HepG2 (cell line): ENCODE measurements around the gene WDCP. TPM values are rescaled to one million over a fixed set of nuclear protein-coding genes. Genes with fewer than 3 reads are reported as not detected.

ENCODE experiments used
- ATAD3A ChIP-seq: sonication (generic); formaldehyde crosslinking; IDR thresholded peaks from 2 replicates; pipeline ENCODE4 v1.4.0; 2020; ENCODE audit warnings: missing genetic modification reagents
- ATRX ChIP-seq: sonication (generic); formaldehyde crosslinking; IDR thresholded peaks from 2 replicates; pipeline ENCODE4 v1.4.0; 2020; ENCODE audit warnings: missing genetic modification reagents, borderline replicate concordance
- CEBPG ChIP-seq: IDR thresholded peaks from 2 replicates; pipeline ENCODE4 v1.6.1; 2016
- HDAC6 ChIP-seq: fragments of 200-600 bp; sonication (generic); IDR thresholded peaks from 2 replicates; pipeline ENCODE4 v1.7.0; 2017; ENCODE audit warnings: mild to moderate bottlenecking, antibody characterized with exemption, low read length, low read depth
- KDM3A ChIP-seq: IDR thresholded peaks from 2 replicates; pipeline ENCODE4 v1.6.1; 2018; ENCODE audit warnings: low read depth, missing compliant biosample characterization
- MED8 ChIP-seq: sonication (generic); formaldehyde crosslinking; IDR thresholded peaks from 2 replicates; pipeline ENCODE4 v1.8.1; 2023; ENCODE audit warnings: mild to moderate bottlenecking, missing genetic modification reagents; ENCODE audit not compliant: insufficient replicate concordance
- NFE2L1 ChIP-seq: sonication (generic); formaldehyde crosslinking; IDR thresholded peaks from 2 replicates; pipeline ENCODE4 v1.4.0; 2020; ENCODE audit warnings: missing genetic modification reagents, mild to moderate bottlenecking, borderline replicate concordance
- NFIC ChIP-seq: IDR thresholded peaks from 2 replicates; pipeline ENCODE4 v1.6.1; 2012; ENCODE audit warnings: mild to moderate bottlenecking, low read length, inconsistent platforms
- PLRG1 ChIP-seq: fragments of 450-650 bp; conservative IDR thresholded peaks from 2 replicates; pipeline ENCODE4 v1.6.1; 2016
- POLR2G ChIP-seq: fragments of 200-400 bp; formaldehyde crosslinking; IDR thresholded peaks from 2 replicates; pipeline ENCODE4 v1.6.1; 2018; ENCODE audit warnings: mild to moderate bottlenecking, low read depth, low read length, moderate library complexity
- TGIF2 ChIP-seq: IDR thresholded peaks from 2 replicates; pipeline ENCODE4 v1.6.1; 2016; ENCODE audit warnings: control low read depth, missing compliant biosample characterization
- THAP11 ChIP-seq: IDR thresholded peaks from 2 replicates; pipeline ENCODE4 v1.6.1; 2016; ENCODE audit warnings: missing biosample characterization, missing genetic modification reagents
- ZBTB38 ChIP-seq: sonication (generic); formaldehyde crosslinking; IDR thresholded peaks from 2 replicates; pipeline ENCODE4 v1.5.1; 2020; ENCODE audit warnings: mild to moderate bottlenecking, missing genetic modification reagents
- ZBTB7A ChIP-seq: sonication (generic); formaldehyde crosslinking; IDR thresholded peaks from 2 replicates; pipeline ENCODE4 v1.8.0; 2022; ENCODE audit warnings: mild to moderate bottlenecking, missing genetic modification reagents
- ZNF12 ChIP-seq: sonication (generic); formaldehyde crosslinking; IDR thresholded peaks from 2 replicates; pipeline ENCODE4 v1.5.0; 2020; ENCODE audit warnings: missing genetic modification reagents
- ZNF33A ChIP-seq: sonication (generic); formaldehyde crosslinking; IDR thresholded peaks from 2 replicates; pipeline ENCODE4 v1.5.1; 2020; ENCODE audit warnings: missing genetic modification reagents, mild to moderate bottlenecking, moderate library complexity, borderline replicate concordance
- ZNF44 ChIP-seq: sonication (generic); formaldehyde crosslinking; IDR thresholded peaks from 2 replicates; pipeline ENCODE4 v1.5.1; 2020; ENCODE audit warnings: mild to moderate bottlenecking, missing genetic modification reagents
- ZNF780A ChIP-seq: sonication (generic); formaldehyde crosslinking; IDR thresholded peaks from 2 replicates; pipeline ENCODE4 v1.8.0; 2022; ENCODE audit warnings: mild to moderate bottlenecking, missing genetic modification reagents, moderate library complexity
- ZNF816 ChIP-seq: sonication (generic); formaldehyde crosslinking; IDR thresholded peaks from 2 replicates; pipeline ENCODE4 v1.8.0; 2022; ENCODE audit warnings: missing genetic modification reagents, mild to moderate bottlenecking, borderline replicate concordance
- polyA plus RNA-seq, 8 experiments: library from polyadenylated mRNA; depleted of rRNA in 3 of 8; stranded (reverse) in 7 of 8; unstranded in 1 of 8; fragments of >200 nt; fragmentation: Illumina TruSeq in 4 of 8; extraction: Trizol in 4 of 8; gene quantifications; 2 replicates each; pipeline versions ENCODE4 v1.2.1 to v1.2.3, GENCODE V29; 2011 to 2016; ENCODE audit warnings: low read depth in 4 of 8, missing spikeins in 1 of 8, mixed read lengths in 1 of 8; ENCODE audit not compliant: insufficient read depth in 1 of 8
- total RNA-seq, 5 experiments: library from RNA; depleted of rRNA; stranded (reverse); fragments of >200 nt; fragmentation: Illumina TruSeq; extraction: Trizol; gene quantifications; 2 replicates each; pipeline ENCODE4 v1.2.3, GENCODE V29; 2016; ENCODE audit warnings: low read depth in 1 of 5
- TF ChIP-seq, protein P1 (sequence below): sonication (generic); formaldehyde crosslinking; IDR thresholded peaks from 2 replicates; pipeline ENCODE4 v1.4.0; 2020; ENCODE audit warnings: mild to moderate bottlenecking, missing genetic modification reagents
- TF ChIP-seq, protein P2 (sequence below): sonication (generic); formaldehyde crosslinking; IDR thresholded peaks from 2 replicates; pipeline ENCODE4 v1.4.0; 2020; ENCODE audit warnings: missing genetic modification reagents
- TF ChIP-seq, protein P3 (sequence below): sonication (generic); formaldehyde crosslinking; IDR thresholded peaks from 2 replicates; pipeline ENCODE4 v1.8.0; 2022; ENCODE audit warnings: mild to moderate bottlenecking, missing genetic modification reagents, moderate library complexity

Gene WDCP
- total and polyA plus RNA-seq, 2 of the 13 experiments (the other 11 are each of a cell fraction or from before 2014, with no cell fraction given) = 17.4 to 22.6 TPM

DNA sequence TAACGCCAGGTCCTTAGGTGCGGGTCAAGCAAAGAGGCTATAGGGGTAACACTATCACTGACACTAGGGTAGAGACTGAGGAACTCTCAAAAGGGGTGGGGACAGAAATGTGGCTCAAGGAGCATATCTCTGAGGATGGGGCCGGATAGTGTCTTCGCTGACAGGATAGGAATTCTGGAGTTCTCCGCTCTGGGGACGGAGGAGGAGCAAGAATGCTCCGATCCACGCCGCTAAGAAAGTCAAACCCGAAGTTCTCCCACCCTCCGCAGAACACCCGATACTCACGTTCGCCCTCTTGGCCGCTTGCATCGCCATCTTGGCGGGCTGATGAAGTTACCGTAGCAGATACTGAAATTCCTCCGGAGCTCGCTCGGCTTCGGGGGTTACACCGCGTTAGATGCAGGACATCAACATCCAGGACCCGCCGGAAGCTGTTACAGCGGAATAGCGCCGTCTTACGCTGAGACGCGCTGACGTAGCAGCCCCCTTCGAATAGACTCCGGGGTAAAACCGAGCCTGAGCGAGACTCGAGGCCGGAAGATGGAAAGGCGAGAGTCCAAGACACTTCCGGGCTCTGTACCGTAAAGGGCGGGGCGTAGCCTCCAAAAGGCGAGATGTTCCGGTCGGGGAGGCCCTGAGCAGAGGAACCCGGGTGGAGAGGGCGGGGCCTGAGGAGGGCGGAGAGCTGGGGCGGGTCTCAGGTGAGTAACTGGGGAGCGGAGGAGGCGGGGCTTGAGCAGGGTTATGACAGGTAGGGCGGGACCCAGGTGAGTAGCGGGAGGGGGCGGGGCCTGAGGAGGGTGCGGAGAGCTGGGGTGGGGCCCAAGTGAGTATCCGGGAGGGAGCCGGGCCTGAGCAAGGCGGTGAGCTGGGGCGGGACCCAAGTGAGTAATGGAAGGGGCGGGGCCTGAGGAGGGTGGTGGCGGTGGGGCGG, 29.0 kb upstream of the WDCP start, which contains the start of gene SF3B6 (continued):
- no peak for TF ChIP-seq ZBTB7A
- TF ChIP-seq KDM3A (CRISPR knock-in tag) = peak; percentile 91
- no peak for TF ChIP-seq ZNF33A (CRISPR knock-in tag)
- peak; percentile 96 for TF ChIP-seq TGIF2 (CRISPR knock-in tag)
- TF ChIP-seq POLR2G = peak; percentile 99
- peak; percentile 20; the same call in 1 of the 2 replicates for TF ChIP-seq ATAD3A (CRISPR knock-in tag)
- peak; percentile 98 for TF ChIP-seq THAP11
- 0 out of 2 replicates have a peak, but pooled peaks have one; percentile 58 for TF ChIP-seq ZNF816 (CRISPR knock-in tag)
- peak; percentile 86; the same call in 1 of the 2 replicates for TF ChIP-seq ZNF780A (CRISPR knock-in tag)
- no peak; the same call in 1 of the 2 replicates for TF ChIP-seq NFIC
- TF ChIP-seq, protein P1, sequence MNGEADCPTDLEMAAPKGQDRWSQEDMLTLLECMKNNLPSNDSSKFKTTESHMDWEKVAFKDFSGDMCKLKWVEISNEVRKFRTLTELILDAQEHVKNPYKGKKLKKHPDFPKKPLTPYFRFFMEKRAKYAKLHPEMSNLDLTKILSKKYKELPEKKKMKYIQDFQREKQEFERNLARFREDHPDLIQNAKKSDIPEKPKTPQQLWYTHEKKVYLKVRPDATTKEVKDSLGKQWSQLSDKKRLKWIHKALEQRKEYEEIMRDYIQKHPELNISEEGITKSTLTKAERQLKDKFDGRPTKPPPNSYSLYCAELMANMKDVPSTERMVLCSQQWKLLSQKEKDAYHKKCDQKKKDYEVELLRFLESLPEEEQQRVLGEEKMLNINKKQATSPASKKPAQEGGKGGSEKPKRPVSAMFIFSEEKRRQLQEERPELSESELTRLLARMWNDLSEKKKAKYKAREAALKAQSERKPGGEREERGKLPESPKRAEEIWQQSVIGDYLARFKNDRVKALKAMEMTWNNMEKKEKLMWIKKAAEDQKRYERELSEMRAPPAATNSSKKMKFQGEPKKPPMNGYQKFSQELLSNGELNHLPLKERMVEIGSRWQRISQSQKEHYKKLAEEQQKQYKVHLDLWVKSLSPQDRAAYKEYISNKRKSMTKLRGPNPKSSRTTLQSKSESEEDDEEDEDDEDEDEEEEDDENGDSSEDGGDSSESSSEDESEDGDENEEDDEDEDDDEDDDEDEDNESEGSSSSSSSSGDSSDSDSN (CRISPR knock-in tag) = peak; percentile 97
- TF ChIP-seq PLRG1 = no peak
- peak; percentile 84; the same call in 1 of the 2 replicates for TF ChIP-seq ZBTB38 (CRISPR knock-in tag)
- TF ChIP-seq HDAC6 = no peak
- peak; percentile 88 for TF ChIP-seq MED8
- TF ChIP-seq ATRX (CRISPR knock-in tag) = no peak
- TF ChIP-seq NFE2L1 = no peak; the same call in 1 of the 2 replicates
- TF ChIP-seq, protein P2, sequence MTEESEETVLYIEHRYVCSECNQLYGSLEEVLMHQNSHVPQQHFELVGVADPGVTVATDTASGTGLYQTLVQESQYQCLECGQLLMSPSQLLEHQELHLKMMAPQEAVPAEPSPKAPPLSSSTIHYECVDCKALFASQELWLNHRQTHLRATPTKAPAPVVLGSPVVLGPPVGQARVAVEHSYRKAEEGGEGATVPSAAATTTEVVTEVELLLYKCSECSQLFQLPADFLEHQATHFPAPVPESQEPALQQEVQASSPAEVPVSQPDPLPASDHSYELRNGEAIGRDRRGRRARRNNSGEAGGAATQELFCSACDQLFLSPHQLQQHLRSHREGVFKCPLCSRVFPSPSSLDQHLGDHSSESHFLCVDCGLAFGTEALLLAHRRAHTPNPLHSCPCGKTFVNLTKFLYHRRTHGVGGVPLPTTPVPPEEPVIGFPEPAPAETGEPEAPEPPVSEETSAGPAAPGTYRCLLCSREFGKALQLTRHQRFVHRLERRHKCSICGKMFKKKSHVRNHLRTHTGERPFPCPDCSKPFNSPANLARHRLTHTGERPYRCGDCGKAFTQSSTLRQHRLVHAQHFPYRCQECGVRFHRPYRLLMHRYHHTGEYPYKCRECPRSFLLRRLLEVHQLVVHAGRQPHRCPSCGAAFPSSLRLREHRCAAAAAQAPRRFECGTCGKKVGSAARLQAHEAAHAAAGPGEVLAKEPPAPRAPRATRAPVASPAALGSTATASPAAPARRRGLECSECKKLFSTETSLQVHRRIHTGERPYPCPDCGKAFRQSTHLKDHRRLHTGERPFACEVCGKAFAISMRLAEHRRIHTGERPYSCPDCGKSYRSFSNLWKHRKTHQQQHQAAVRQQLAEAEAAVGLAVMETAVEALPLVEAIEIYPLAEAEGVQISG (CRISPR knock-in tag) = peak; percentile 98
- TF ChIP-seq, protein P3, sequence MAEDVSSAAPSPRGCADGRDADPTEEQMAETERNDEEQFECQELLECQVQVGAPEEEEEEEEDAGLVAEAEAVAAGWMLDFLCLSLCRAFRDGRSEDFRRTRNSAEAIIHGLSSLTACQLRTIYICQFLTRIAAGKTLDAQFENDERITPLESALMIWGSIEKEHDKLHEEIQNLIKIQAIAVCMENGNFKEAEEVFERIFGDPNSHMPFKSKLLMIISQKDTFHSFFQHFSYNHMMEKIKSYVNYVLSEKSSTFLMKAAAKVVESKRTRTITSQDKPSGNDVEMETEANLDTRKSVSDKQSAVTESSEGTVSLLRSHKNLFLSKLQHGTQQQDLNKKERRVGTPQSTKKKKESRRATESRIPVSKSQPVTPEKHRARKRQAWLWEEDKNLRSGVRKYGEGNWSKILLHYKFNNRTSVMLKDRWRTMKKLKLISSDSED (CRISPR knock-in tag) = no peak
- TF ChIP-seq ZNF12 = peak; percentile 79; the same call in 1 of the 2 replicates
- TF ChIP-seq CEBPG (CRISPR knock-in tag) = peak; percentile 77
- 0 out of 2 replicates have a peak, but pooled peaks have one; percentile 24 for TF ChIP-seq ZNF44 (CRISPR knock-in tag)
